Activated gamma-delta T cell treated with anti-CD3 and anti-CD28 coated beads, Interleukin-2, amount 50 U/mL, for 16 hours (primary cell): ENCODE data around the gene CLPX.
"Not testable (repeated sequence)": the region's sequence is repeated elsewhere in the genome, so short reads cannot be mapped to it uniquely, and the experiment has no call there.

Experiments used
- DNase-seq: peaks from one replicate; pipeline ENCODE4 v3.0.0-alpha.2; 2020; ENCODE audit warnings: low read depth

CLPX gene

GRCh38 chr15:65172531-65172930, 12.6 kb downstream of the CLPX start:
- DNase-seq: no peak

GRCh38 chr15:65171428-65171827, 13.7 kb downstream of the CLPX start:
- no peak for DNase-seq

- no peak for DNase-seq
These were observed 19.3 kb downstream of the CLPX start for GRCh38 chr15:65165875-65166274.

GRCh38 chr15:65164139-65164538, 21.0 kb downstream of the CLPX start:
- no peak for DNase-seq

GRCh38 chr15:65163041-65163440, 22.1 kb downstream of the CLPX start:
- DNase-seq: no peak

GRCh38 chr15:65156692-65157091, 28.4 kb downstream of the CLPX start:
- no peak for DNase-seq

GRCh38 chr15:65154720-65155119, 30.4 kb downstream of the CLPX start:
- no peak for DNase-seq

- DNase-seq: no peak
These were observed 37.2 kb downstream of the CLPX start for GRCh38 chr15:65147902-65148301.

- no peak for DNase-seq
These were observed 38.7 kb downstream of the CLPX start for GRCh38 chr15:65146438-65146837.

GRCh38 chr15:65138631-65139030, 46.5 kb downstream of the CLPX start:
- not testable (repeated sequence) for DNase-seq

GRCh38 chr15:65137893-65138292, 47.2 kb downstream of the CLPX start:
- DNase-seq: not testable (repeated sequence)

- DNase-seq: not testable (repeated sequence)
These were observed 48.1 kb downstream of the CLPX start for GRCh38 chr15:65137089-65137488.

GRCh38 chr15:65134538-65134937, 50.6 kb downstream of the CLPX start:
- no peak for DNase-seq

- peak; percentile 68 for DNase-seq
These were observed 51.5 kb downstream of the CLPX start, which contains the start of gene PDCD7 for GRCh38 chr15:65133548-65134200. TSS of gene PDCD7 (minus strand) at chr15:65133808. CDS start at chr15:65133781, 27 bp downstream.

- DNase-seq: no peak
These were observed 52.1 kb downstream of the CLPX start for GRCh38 chr15:65132878-65133547.

- DNase-seq: no peak
These were observed 54.2 kb downstream of the CLPX start for GRCh38 chr15:65130941-65131340.

- DNase-seq: no peak
These were observed 69.6 kb downstream of the CLPX start for GRCh38 chr15:65115542-65115941.

GRCh38 chr15:65115086-65115485, 70.1 kb downstream of the CLPX start, which contains the start of gene UBAP1L:
TSS of gene UBAP1L (minus strand) at chr15:65115200. CDS start at chr15:65106215, 8,985 bp downstream.
- no peak for DNase-seq

GRCh38 chr15:65110676-65111292, 74.4 kb downstream of the CLPX start:
- DNase-seq: no peak

GRCh38 chr15:65106011-65106590, 79.0 kb downstream of the CLPX start:
- no peak for DNase-seq

- DNase-seq: no peak
These were observed 80.1 kb downstream of the CLPX start for GRCh38 chr15:65105038-65105437.

GRCh38 chr15:65102912-65103311, 82.2 kb downstream of the CLPX start:
- no peak for DNase-seq
